GM15510 (cell line): Measurements from ENCODE around the gene TSHZ2.

ENCODE experiments used
- POLR2A ChIP-seq: IDR thresholded peaks from 3 replicates; pipeline ENCODE4 v1.6.1; 2011; ENCODE audit warnings: borderline replicate concordance; ENCODE audit not compliant: insufficient read length; ENCODE audit errors: extremely low read depth

Gene TSHZ2

GRCh38 chr20:53438368-53438767 lies 466.2 kb downstream of the TSHZ2 start:
- no peak for TF ChIP-seq POLR2A

- no peak for TF ChIP-seq POLR2A
These were observed 466.9 kb downstream of the TSHZ2 start for GRCh38 chr20:53439046-53439445.

- TF ChIP-seq POLR2A, result no peak
These were observed 467.5 kb downstream of the TSHZ2 start for GRCh38 chr20:53439616-53440015.

- no peak for TF ChIP-seq POLR2A
These were observed 472.4 kb downstream of the TSHZ2 start for GRCh38 chr20:53444401-53445149.

GRCh38 chr20:53445321-53445731 lies 473.2 kb downstream of the TSHZ2 start:
- no peak for TF ChIP-seq POLR2A

- no peak for TF ChIP-seq POLR2A
These were observed 473.8 kb downstream of the TSHZ2 start for GRCh38 chr20:53445932-53446331.

GRCh38 chr20:53447316-53447715 lies 475.2 kb downstream of the TSHZ2 start:
- no peak for TF ChIP-seq POLR2A

GRCh38 chr20:53448426-53448825 lies 476.3 kb downstream of the TSHZ2 start:
- no peak for TF ChIP-seq POLR2A

- no peak for TF ChIP-seq POLR2A
These were observed 476.7 kb downstream of the TSHZ2 start for GRCh38 chr20:53448875-53449274.

GRCh38 chr20:53453076-53453475 lies 480.9 kb downstream of the TSHZ2 start:
- TF ChIP-seq POLR2A, result no peak

GRCh38 chr20:53454675-53455276 lies 482.6 kb downstream of the TSHZ2 start:
- TF ChIP-seq POLR2A, result no peak

- TF ChIP-seq POLR2A, result no peak
These were observed 491.2 kb downstream of the TSHZ2 start for GRCh38 chr20:53463101-53463972.

GRCh38 chr20:53466279-53466678 lies 494.1 kb downstream of the TSHZ2 start:
- TF ChIP-seq POLR2A, result no peak

GRCh38 chr20:53468587-53468986 lies 496.4 kb downstream of the TSHZ2 start:
- TF ChIP-seq POLR2A, result no peak

GRCh38 chr20:53480913-53481312 lies 508.8 kb downstream of the TSHZ2 start:
- no peak for TF ChIP-seq POLR2A
